GM18511 (cell line): Measurements from ENCODE around the gene FNDC3B.
"Not testable (repeated sequence)": the region's sequence is repeated elsewhere in the genome, so short reads cannot be mapped to it uniquely, and the experiment has no call there.

Source experiments
- ATAC-seq: cut with Tn5 transposase; IDR thresholded peaks from one replicate; pipeline ENCODE4 v1.9.1; 2021; ENCODE audit warnings: mild to moderate bottlenecking, moderate library complexity; ENCODE audit not compliant: unreplicated experiment

The FNDC3B gene

GRCh38 chr3:172229462-172229861, 190.1 kb downstream of the FNDC3B start:
- no peak for ATAC-seq

GRCh38 chr3:172231318-172231901, 192.0 kb downstream of the FNDC3B start:
- no peak for ATAC-seq

- no peak for ATAC-seq
Measured at GRCh38 chr3:172232579-172233212, 193.3 kb downstream of the FNDC3B start.

GRCh38 chr3:172233474-172234277, 194.3 kb downstream of the FNDC3B start:
- ATAC-seq: no peak

GRCh38 chr3:172235698-172236097, 196.3 kb downstream of the FNDC3B start:
- ATAC-seq: no peak

GRCh38 chr3:172236771-172237742, 197.7 kb downstream of the FNDC3B start:
- no peak for ATAC-seq

GRCh38 chr3:172238188-172238587, 198.8 kb downstream of the FNDC3B start:
- no peak for ATAC-seq

GRCh38 chr3:172239218-172239790, 199.9 kb downstream of the FNDC3B start:
- ATAC-seq: no peak

GRCh38 chr3:172241405-172241804, 202.0 kb downstream of the FNDC3B start:
- no peak for ATAC-seq

GRCh38 chr3:172242471-172242870, 203.1 kb downstream of the FNDC3B start:
- not testable (repeated sequence) for ATAC-seq

- not testable (repeated sequence) for ATAC-seq
Measured at GRCh38 chr3:172243376-172243775, 204.0 kb downstream of the FNDC3B start.

- ATAC-seq: no peak
Measured at GRCh38 chr3:172244011-172244410, 204.6 kb downstream of the FNDC3B start.

- no peak for ATAC-seq
Measured at GRCh38 chr3:172245241-172245640, 205.9 kb downstream of the FNDC3B start.

- ATAC-seq: no peak
Measured at GRCh38 chr3:172246107-172246844, 206.9 kb downstream of the FNDC3B start.

GRCh38 chr3:172247525-172248274, 208.3 kb downstream of the FNDC3B start:
- ATAC-seq: no peak

GRCh38 chr3:172249039-172249438, 209.7 kb downstream of the FNDC3B start:
- no peak for ATAC-seq

GRCh38 chr3:172251211-172251610, 211.8 kb downstream of the FNDC3B start:
- ATAC-seq: no peak

- no peak for ATAC-seq
Measured at GRCh38 chr3:172253200-172253599, 213.8 kb downstream of the FNDC3B start.

- no peak for ATAC-seq
Measured at GRCh38 chr3:172254542-172254941, 215.2 kb downstream of the FNDC3B start.
